Measurements from ENCODE around the gene LRRC43.
"Not testable (repeated sequence)": the region's sequence is repeated elsewhere in the genome, so short reads cannot be mapped to it uniquely, and the experiment has no call there.

LRRC43 gene

GRCh38 chr12:122171399-122171798 lies 11.5 kb upstream of the LRRC43 start:
- no peak for TF ChIP-seq ZNF274 (IDR thresholded peaks at IDR 0.05; ENCODE audit: low read depth, low read length)
- no peak for TF ChIP-seq SUZ12 (IDR thresholded peaks at IDR 0.05; ENCODE audit: extremely low read depth, insufficient read depth, insufficient read length)
- TF ChIP-seq YY1 (IDR thresholded peaks at IDR 0.05; ENCODE audit: insufficient read depth, insufficient read length): no peak
- DNase-seq (ENCODE audit: low read depth, low spot score): no peak
- Histone ChIP-seq H3K9me3 (ENCODE audit: insufficient read depth, low read length) (no peaks in the 10 kb centered on the region), H3K27me3 (ENCODE audit: insufficient read depth, insufficient read length) (no peaks in the 10 kb centered on the region), H3K36me3 (ENCODE audit: insufficient read depth, insufficient read length, low read length) (no peaks in the 10 kb centered on the region), H3K9ac (ENCODE audit: insufficient read length, low read depth) (no peak overlapping the region), H3K4me3 (ENCODE audit: insufficient read length, low read depth) (no peak overlapping the region), H3K4me1 (ENCODE audit: insufficient read depth, insufficient read length) (peaks cover 2% of the 10 kb centered on the region)

GRCh38 chr12:122172262-122172939 lies 10.5 kb upstream of the LRRC43 start:
- H3K36me3 ChIP-seq (ENCODE audit: insufficient read depth, insufficient read length, low read length): no peaks in the 10 kb centered on the region
- H3K4me1 ChIP-seq (ENCODE audit: insufficient read depth, insufficient read length): no peaks in the 10 kb centered on the region
- H3K9ac ChIP-seq (ENCODE audit: insufficient read length, low read depth): no peak overlapping the region
- H3K4me3 ChIP-seq (ENCODE audit: insufficient read length, low read depth): no peak overlapping the region
- H3K9me3 ChIP-seq (ENCODE audit: insufficient read depth, low read length): no peaks in the 10 kb centered on the region
- TF ChIP-seq SUZ12 (IDR thresholded peaks at IDR 0.05; ENCODE audit: extremely low read depth, insufficient read depth, insufficient read length): no peak
- no peak for TF ChIP-seq YY1 (IDR thresholded peaks at IDR 0.05; ENCODE audit: insufficient read depth, insufficient read length)
- no peak for TF ChIP-seq ZNF274 (IDR thresholded peaks at IDR 0.05; ENCODE audit: low read depth, low read length)
- no peak for DNase-seq (ENCODE audit: low read depth, low spot score)
- H3K27me3 ChIP-seq (ENCODE audit: insufficient read depth, insufficient read length): no peaks in the 10 kb centered on the region

GRCh38 chr12:122174155-122174845 lies 8.6 kb upstream of the LRRC43 start, which contains the start of gene IL31:
Gene IL31 (minus strand): TSS chr12:122174221. CDS start chr12:122174172, 49 bp downstream.
- Histone ChIP-seq H3K9me3 (ENCODE audit: insufficient read depth, low read length) (no peaks in the 10 kb centered on the region), H3K27me3 (ENCODE audit: insufficient read depth, insufficient read length) (no peaks in the 10 kb centered on the region), H3K36me3 (ENCODE audit: insufficient read depth, insufficient read length, low read length) (no peaks in the 10 kb centered on the region), H3K4me1 (ENCODE audit: insufficient read depth, insufficient read length) (no peaks in the 10 kb centered on the region), H3K4me3 (ENCODE audit: insufficient read length, low read depth) (no peak within 1 kb of the TSS), H3K9ac (ENCODE audit: insufficient read length, low read depth) (no peak within 1 kb of the TSS)
- DNase-seq (ENCODE audit: low read depth, low spot score): no peak
- TF ChIP-seq ZNF274 (IDR thresholded peaks at IDR 0.05; ENCODE audit: low read depth, low read length): no peak
- TF ChIP-seq SUZ12 (IDR thresholded peaks at IDR 0.05; ENCODE audit: extremely low read depth, insufficient read depth, insufficient read length): no peak

GRCh38 chr12:122176473-122176872 lies 6.5 kb upstream of the LRRC43 start:
- not testable (repeated sequence) for H3K4me1 ChIP-seq (ENCODE audit: insufficient read depth, insufficient read length); H3K36me3 ChIP-seq (ENCODE audit: insufficient read depth, insufficient read length, low read length); H3K9me3 ChIP-seq (ENCODE audit: insufficient read depth, low read length); DNase-seq (ENCODE audit: low read depth, low spot score); H3K27me3 ChIP-seq (ENCODE audit: insufficient read depth, insufficient read length); H3K4me3 ChIP-seq (ENCODE audit: insufficient read length, low read depth); H3K9ac ChIP-seq (ENCODE audit: insufficient read length, low read depth)

- H3K36me3 ChIP-seq (ENCODE audit: insufficient read depth, insufficient read length, low read length): no peaks in the 10 kb centered on the region
- peaks cover 28% of the 10 kb centered on the region for H3K27me3 ChIP-seq (ENCODE audit: insufficient read depth, insufficient read length)
- peaks cover 3% of the 10 kb centered on the region for H3K4me1 ChIP-seq (ENCODE audit: insufficient read depth, insufficient read length)
- no peak for TF ChIP-seq SUZ12 (IDR thresholded peaks at IDR 0.05; ENCODE audit: extremely low read depth, insufficient read depth, insufficient read length)
- no peak for TF ChIP-seq ZNF274 (IDR thresholded peaks at IDR 0.05; ENCODE audit: low read depth, low read length)
- TF ChIP-seq YY1 (IDR thresholded peaks at IDR 0.05; ENCODE audit: insufficient read depth, insufficient read length): no peak
- DNase-seq (ENCODE audit: low read depth, low spot score): no peak
- H3K9me3 ChIP-seq (ENCODE audit: insufficient read depth, low read length): no peaks in the 10 kb centered on the region
- no peak overlapping the region for H3K4me3 ChIP-seq (ENCODE audit: insufficient read length, low read depth)
- no peak overlapping the region for H3K9ac ChIP-seq (ENCODE audit: insufficient read length, low read depth)
These were observed 641 bp downstream of the LRRC43 start for GRCh38 chr12:122183588-122183940.

GRCh38 chr12:122184517-122184916 lies 1.6 kb downstream of the LRRC43 start:
- no peak for DNase-seq (ENCODE audit: low read depth, low spot score)

GRCh38 chr12:122185079-122185478 lies 2.2 kb downstream of the LRRC43 start:
- peaks cover 28% of the 10 kb centered on the region for H3K27me3 ChIP-seq (ENCODE audit: insufficient read depth, insufficient read length)
- no peak for DNase-seq (ENCODE audit: low read depth, low spot score)
- TF ChIP-seq SUZ12 (IDR thresholded peaks at IDR 0.05; ENCODE audit: extremely low read depth, insufficient read depth, insufficient read length): no peak
- no peak for TF ChIP-seq YY1 (IDR thresholded peaks at IDR 0.05; ENCODE audit: insufficient read depth, insufficient read length)
- H3K9ac ChIP-seq (ENCODE audit: insufficient read length, low read depth): no peak overlapping the region
- H3K9me3 ChIP-seq (ENCODE audit: insufficient read depth, low read length): no peaks in the 10 kb centered on the region
- H3K4me3 ChIP-seq (ENCODE audit: insufficient read length, low read depth): no peak overlapping the region
- H3K36me3 ChIP-seq (ENCODE audit: insufficient read depth, insufficient read length, low read length): no peaks in the 10 kb centered on the region
- H3K4me1 ChIP-seq (ENCODE audit: insufficient read depth, insufficient read length): peaks cover 3% of the 10 kb centered on the region

More at GRCh38 chr12:122184517-122184916, 1.6 kb downstream of the LRRC43 start:
- no peak for TF ChIP-seq SUZ12 (IDR thresholded peaks at IDR 0.05; ENCODE audit: extremely low read depth, insufficient read depth, insufficient read length)
- no peak for TF ChIP-seq ZNF274 (IDR thresholded peaks at IDR 0.05; ENCODE audit: low read depth, low read length)
- no peak for TF ChIP-seq YY1 (IDR thresholded peaks at IDR 0.05; ENCODE audit: insufficient read depth, insufficient read length)
- Histone ChIP-seq H3K4me3 (ENCODE audit: insufficient read length, low read depth) (no peak overlapping the region), H3K9ac (ENCODE audit: insufficient read length, low read depth) (no peak overlapping the region), H3K27me3 (ENCODE audit: insufficient read depth, insufficient read length) (peaks cover 28% of the 10 kb centered on the region), H3K9me3 (ENCODE audit: insufficient read depth, low read length) (no peaks in the 10 kb centered on the region), H3K36me3 (ENCODE audit: insufficient read depth, insufficient read length, low read length) (no peaks in the 10 kb centered on the region), H3K4me1 (ENCODE audit: insufficient read depth, insufficient read length) (peaks cover 3% of the 10 kb centered on the region)
